NB4 (cell line): ENCODE results near the gene CALY.

Experiments used
- CTCF ChIP-seq: IDR thresholded peaks from one replicate; pipeline ENCODE4 v1.5.1; 2012; ENCODE audit warnings: low read depth, low read length
- MAX ChIP-seq: IDR thresholded peaks from 2 replicates; pipeline ENCODE4 v1.6.1; 2011; ENCODE audit warnings: low read depth, low read length
- POLR2A ChIP-seq: IDR thresholded peaks from 2 replicates; pipeline ENCODE4 v1.6.1; 2011; ENCODE audit warnings: mild to moderate bottlenecking; ENCODE audit not compliant: insufficient read length; ENCODE audit errors: extremely low read depth

- TF ChIP-seq CTCF, result no peak
- TF ChIP-seq POLR2A, result no peak
- TF ChIP-seq MAX, result no peak
Measured at GRCh38 chr10:133298466-133298865, 38.2 kb downstream of the CALY start.
